Keratinocyte (primary cell): Measurements from ENCODE around the gene RAB6A. TPM values are rescaled to one million over a fixed set of nuclear protein-coding genes. Genes with fewer than 3 reads are reported as not detected.

Experiments
- DNase-seq: peaks from one replicate; pipeline ENCODE4 v3.0.0-alpha.2; 2011; ENCODE audit warnings: low read depth, missing footprints, low spot score
- FAIRE-seq: peaks from 2 replicates; lab custom pipeline; 2011; peaks lifted over from hg19 to GRCh38; lab: Jason Lieb, UNC
- H2AFZ ChIP-seq: 2 replicates; pipeline ENCODE4 v1.6.0; 2012; ENCODE audit warnings: low read length, control low read depth, inconsistent platforms; ENCODE audit not compliant: control insufficient read depth
- H3K27ac ChIP-seq: 2 replicates; pipeline ENCODE4 v1.5.1; 2011; ENCODE audit warnings: low read length; ENCODE audit not compliant: control insufficient read depth, insufficient read depth
- H3K27me3 ChIP-seq: 3 replicates; pipeline ENCODE4 v1.6.0; 2011; ENCODE audit warnings: low read length; ENCODE audit not compliant: control insufficient read depth, insufficient read depth; ENCODE audit errors: extremely low read depth
- H3K36me3 ChIP-seq, 2 experiments: 2 replicates in 1 of 2; 3 replicates in 1 of 2; pipeline ENCODE4 v1.5.1; 2011; ENCODE audit warnings: low read length in 2 of 2, mild to moderate bottlenecking in 1 of 2; ENCODE audit not compliant: control insufficient read depth in 2 of 2, insufficient read depth in 2 of 2; ENCODE audit errors: extremely low read depth in 1 of 2
- H3K4me1 ChIP-seq: 3 replicates; pipeline ENCODE4 v1.5.1; 2011; ENCODE audit warnings: low read length; ENCODE audit not compliant: control insufficient read depth, insufficient read depth; ENCODE audit errors: extremely low read depth
- H3K4me2 ChIP-seq: 3 replicates; pipeline ENCODE4 v1.6.0; 2011; ENCODE audit warnings: low read depth, low read length; ENCODE audit not compliant: control insufficient read depth, insufficient read depth; ENCODE audit errors: extremely low read depth
- H3K4me3 ChIP-seq, 3 experiments: fragments of 200-600 bp in 1 of 3; sonication (generic) in 1 of 3; 2 replicates in 2 of 3; 3 replicates in 1 of 3; pipeline ENCODE4 v1.5.1; 2011 to 2016; ENCODE audit warnings: low read length in 3 of 3, mild to moderate bottlenecking in 3 of 3, control low read depth in 2 of 3, inconsistent platforms in 1 of 3, low read depth in 1 of 3, mixed read lengths in 1 of 3, mixed run types in 1 of 3, moderate library complexity in 1 of 3; ENCODE audit not compliant: control insufficient read depth in 2 of 3, insufficient read depth in 2 of 3; ENCODE audit errors: extremely low read depth in 1 of 3
- H3K79me2 ChIP-seq: 2 replicates; pipeline ENCODE4 v1.6.0; 2012; ENCODE audit warnings: low read length; ENCODE audit not compliant: control insufficient read depth, insufficient read depth
- H3K9ac ChIP-seq: 3 replicates; pipeline ENCODE4 v1.6.0; 2011; ENCODE audit warnings: low read length; ENCODE audit not compliant: control insufficient read depth, insufficient read depth; ENCODE audit errors: extremely low read depth
- H3K9me1 ChIP-seq: 3 replicates; pipeline ENCODE4 v1.6.0; 2011; ENCODE audit warnings: low read length; ENCODE audit not compliant: control insufficient read depth, insufficient read depth; ENCODE audit errors: extremely low read depth
- H3K9me3 ChIP-seq: 2 replicates; pipeline ENCODE4 v1.5.1; 2012; ENCODE audit warnings: low read depth, low read length; ENCODE audit not compliant: control insufficient read depth
- H4K20me1 ChIP-seq: 3 replicates; pipeline ENCODE4 v1.6.0; 2011; ENCODE audit warnings: low read length; ENCODE audit not compliant: control insufficient read depth, insufficient read depth; ENCODE audit errors: extremely low read depth
- CTCF ChIP-seq, 3 experiments: IDR thresholded peaks in 1 of 3; conservative IDR thresholded peaks in 1 of 3; optimal IDR thresholded peaks in 1 of 3; 2 replicates in 2 of 3; 3 replicates in 1 of 3; pipeline versions ENCODE3 to v1.5.1; 2011; ENCODE audit warnings: low read length in 3 of 3, mild to moderate bottlenecking in 3 of 3, moderate library complexity in 2 of 3, control low read depth in 1 of 3, inconsistent platforms in 1 of 3; ENCODE audit not compliant: insufficient read depth in 2 of 3; ENCODE audit errors: extremely low read depth in 1 of 3
- EZH2 ChIP-seq: IDR thresholded peaks from one replicate; pipeline ENCODE4 v1.6.1; 2012; ENCODE audit warnings: inconsistent platforms, mild to moderate bottlenecking, low read length, moderate library complexity
- dilution Hi-C: fragments of 300-500 bp; cut with MboI; formaldehyde crosslinking; loops from one replicate; pipeline ENCODE4 v1.7.0; 2020; ENCODE audit warnings: low sequenced_read_pairs; ENCODE audit not compliant: extremely low pct_ligation_motif_present
- polyA plus RNA-seq, 5 experiments: library from polyadenylated mRNA; depleted of rRNA in 3 of 5; stranded (reverse) in 3 of 5; stranded (forward) in 1 of 5; unstranded in 1 of 5; fragments of >200 nt; gene quantifications; 1 replicate in 1 of 5; 2 replicates in 3 of 5; 3 replicates in 1 of 5; pipeline versions ENCODE4 v1.2.1 to v1.2.3, GENCODE V29; 2011 to 2012; ENCODE audit warnings: missing spikeins in 2 of 5, low read depth in 1 of 5, low replicate concordance in 1 of 5

Gene RAB6A
- polyA plus RNA-seq, 1 donor (not counting 4 experiments of a cell fraction or from before 2014, with no cell fraction given) = 142 TPM

- no peak for FAIRE-seq
Measured at GRCh38 chr11:73651252-73651651, 109.6 kb downstream of the RAB6A start.

GRCh38 chr11:73650400-73650799, 110.5 kb downstream of the RAB6A start:
- Histone ChIP-seq H3K27me3 (peaks cover 33% of the 10 kb centered on the region), H3K9ac (no peak overlapping the region), H3K4me3 (no peak overlapping the region), H3K4me1 (peaks cover 14% of the 10 kb centered on the region), H3K27ac (no peak overlapping the region), H3K79me2 (no peaks in the 10 kb centered on the region), H3K9me3 (no peaks in the 10 kb centered on the region), H2AFZ (no peak overlapping the region), H3K4me2 (no peak overlapping the region), H3K9me1 (no peaks in the 10 kb centered on the region), H4K20me1 (no peaks in the 10 kb centered on the region), H3K36me3 (no peaks in the 10 kb centered on the region)
- DNase-seq = no peak
- FAIRE-seq = no peak
- TF ChIP-seq CTCF (optimal IDR thresholded peaks at IDR 0.05 in 1 of 3, IDR thresholded peaks at IDR 0.05 in 1 of 3, conservative IDR thresholded peaks at IDR 0.05 in 1 of 3; ENCODE audit: extremely low read depth in 1 of 3, insufficient read depth in 2 of 3, low read length in 3 of 3) (no peak), EZH2 (no peak)
- dilution Hi-C loops = no loop called here

More at GRCh38 chr11:73651252-73651651, 109.6 kb downstream of the RAB6A start:
- no peak overlapping the region for H2AFZ ChIP-seq
- no peaks in the 10 kb centered on the region for H3K79me2 ChIP-seq
- peaks cover 11% of the 10 kb centered on the region for H3K4me1 ChIP-seq
- H3K27ac ChIP-seq = no peak overlapping the region
- no peaks in the 10 kb centered on the region for H3K9me1 ChIP-seq
- DNase-seq = no peak
- dilution Hi-C loops = no loop called here
- no peak for TF ChIP-seq EZH2
- TF ChIP-seq CTCF (optimal IDR thresholded peaks at IDR 0.05 in 1 of 3, IDR thresholded peaks at IDR 0.05 in 1 of 3, conservative IDR thresholded peaks at IDR 0.05 in 1 of 3; ENCODE audit: extremely low read depth in 1 of 3, insufficient read depth in 2 of 3, low read length in 3 of 3) = no peak
- H3K9ac ChIP-seq = no peak overlapping the region
- no peaks in the 10 kb centered on the region for H3K36me3 ChIP-seq
- H3K9me3 ChIP-seq = no peaks in the 10 kb centered on the region
- peaks cover 24% of the 10 kb centered on the region for H3K27me3 ChIP-seq
- H4K20me1 ChIP-seq = no peaks in the 10 kb centered on the region
- no peak overlapping the region for H3K4me2 ChIP-seq
- no peak overlapping the region for H3K4me3 ChIP-seq
